ENCODE data around the gene C1S. TPM values are rescaled to one million over a fixed set of nuclear protein-coding genes. Genes with fewer than 3 reads are reported as not detected.

The C1S gene
- total and polyA plus RNA-seq, 2 experiments from 2014 or later: 4.9 to 9.7 TPM

DNA sequence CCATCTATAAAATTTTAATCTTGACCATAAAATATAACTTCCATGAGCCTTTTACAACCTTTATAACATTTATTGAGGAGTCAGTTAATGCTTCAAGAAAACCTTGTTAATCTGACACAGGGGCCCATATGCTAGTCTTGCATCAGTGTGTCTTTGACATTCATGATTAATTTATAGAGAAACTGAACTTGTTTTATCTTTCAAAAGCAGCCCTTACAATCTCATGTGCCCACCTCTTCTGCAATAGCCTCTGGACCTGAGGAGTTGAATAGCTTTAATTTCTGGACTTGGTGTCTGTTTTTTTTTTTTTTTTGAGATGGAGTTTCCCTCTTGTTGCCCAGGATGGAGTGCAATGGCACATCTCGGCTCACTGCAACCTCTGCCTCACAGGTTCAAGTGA, 33.7 kb upstream of the C1S start (continued):
- TF ChIP-seq, protein P1, sequence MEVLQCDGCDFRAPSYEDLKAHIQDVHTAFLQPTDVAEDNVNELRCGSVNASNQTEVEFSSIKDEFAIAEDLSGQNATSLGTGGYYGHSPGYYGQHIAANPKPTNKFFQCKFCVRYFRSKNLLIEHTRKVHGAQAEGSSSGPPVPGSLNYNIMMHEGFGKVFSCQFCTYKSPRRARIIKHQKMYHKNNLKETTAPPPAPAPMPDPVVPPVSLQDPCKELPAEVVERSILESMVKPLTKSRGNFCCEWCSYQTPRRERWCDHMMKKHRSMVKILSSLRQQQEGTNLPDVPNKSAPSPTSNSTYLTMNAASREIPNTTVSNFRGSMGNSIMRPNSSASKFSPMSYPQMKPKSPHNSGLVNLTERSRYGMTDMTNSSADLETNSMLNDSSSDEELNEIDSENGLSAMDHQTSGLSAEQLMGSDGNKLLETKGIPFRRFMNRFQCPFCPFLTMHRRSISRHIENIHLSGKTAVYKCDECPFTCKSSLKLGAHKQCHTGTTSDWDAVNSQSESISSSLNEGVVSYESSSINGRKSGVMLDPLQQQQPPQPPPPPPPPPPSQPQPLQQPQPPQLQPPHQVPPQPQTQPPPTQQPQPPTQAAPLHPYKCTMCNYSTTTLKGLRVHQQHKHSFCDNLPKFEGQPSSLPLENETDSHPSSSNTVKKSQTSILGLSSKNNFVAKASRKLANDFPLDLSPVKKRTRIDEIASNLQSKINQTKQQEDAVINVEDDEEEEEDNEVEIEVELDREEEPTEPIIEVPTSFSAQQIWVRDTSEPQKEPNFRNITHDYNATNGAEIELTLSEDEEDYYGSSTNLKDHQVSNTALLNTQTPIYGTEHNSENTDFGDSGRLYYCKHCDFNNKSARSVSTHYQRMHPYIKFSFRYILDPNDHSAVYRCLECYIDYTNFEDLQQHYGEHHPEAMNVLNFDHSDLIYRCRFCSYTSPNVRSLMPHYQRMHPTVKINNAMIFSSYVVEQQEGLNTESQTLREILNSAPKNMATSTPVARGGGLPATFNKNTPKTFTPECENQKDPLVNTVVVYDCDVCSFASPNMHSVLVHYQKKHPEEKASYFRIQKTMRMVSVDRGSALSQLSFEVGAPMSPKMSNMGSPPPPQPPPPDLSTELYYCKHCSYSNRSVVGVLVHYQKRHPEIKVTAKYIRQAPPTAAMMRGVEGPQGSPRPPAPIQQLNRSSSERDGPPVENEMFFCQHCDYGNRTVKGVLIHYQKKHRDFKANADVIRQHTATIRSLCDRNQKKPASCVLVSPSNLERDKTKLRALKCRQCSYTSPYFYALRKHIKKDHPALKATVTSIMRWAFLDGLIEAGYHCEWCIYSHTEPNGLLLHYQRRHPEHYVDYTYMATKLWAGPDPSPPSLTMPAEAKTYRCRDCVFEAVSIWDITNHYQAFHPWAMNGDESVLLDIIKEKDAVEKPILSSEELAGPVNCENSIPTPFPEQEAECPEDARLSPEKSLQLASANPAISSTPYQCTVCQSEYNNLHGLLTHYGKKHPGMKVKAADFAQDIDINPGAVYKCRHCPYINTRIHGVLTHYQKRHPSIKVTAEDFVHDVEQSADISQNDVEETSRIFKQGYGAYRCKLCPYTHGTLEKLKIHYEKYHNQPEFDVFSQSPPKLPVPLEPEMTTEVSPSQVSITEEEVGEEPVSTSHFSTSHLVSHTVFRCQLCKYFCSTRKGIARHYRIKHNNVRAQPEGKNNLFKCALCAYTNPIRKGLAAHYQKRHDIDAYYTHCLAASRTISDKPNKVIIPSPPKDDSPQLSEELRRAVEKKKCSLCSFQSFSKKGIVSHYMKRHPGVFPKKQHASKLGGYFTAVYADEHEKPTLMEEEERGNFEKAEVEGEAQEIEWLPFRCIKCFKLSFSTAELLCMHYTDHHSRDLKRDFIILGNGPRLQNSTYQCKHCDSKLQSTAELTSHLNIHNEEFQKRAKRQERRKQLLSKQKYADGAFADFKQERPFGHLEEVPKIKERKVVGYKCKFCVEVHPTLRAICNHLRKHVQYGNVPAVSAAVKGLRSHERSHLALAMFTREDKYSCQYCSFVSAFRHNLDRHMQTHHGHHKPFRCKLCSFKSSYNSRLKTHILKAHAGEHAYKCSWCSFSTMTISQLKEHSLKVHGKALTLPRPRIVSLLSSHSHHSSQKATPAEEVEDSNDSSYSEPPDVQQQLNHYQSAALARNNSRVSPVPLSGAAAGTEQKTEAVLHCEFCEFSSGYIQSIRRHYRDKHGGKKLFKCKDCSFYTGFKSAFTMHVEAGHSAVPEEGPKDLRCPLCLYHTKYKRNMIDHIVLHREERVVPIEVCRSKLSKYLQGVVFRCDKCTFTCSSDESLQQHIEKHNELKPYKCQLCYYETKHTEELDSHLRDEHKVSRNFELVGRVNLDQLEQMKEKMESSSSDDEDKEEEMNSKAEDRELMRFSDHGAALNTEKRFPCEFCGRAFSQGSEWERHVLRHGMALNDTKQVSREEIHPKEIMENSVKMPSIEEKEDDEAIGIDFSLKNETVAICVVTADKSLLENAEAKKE (CRISPR knock-in tag; IDR thresholded peaks at IDR 0.05): no peak
- TF ChIP-seq NANOG (IDR thresholded peaks at IDR 0.05; ENCODE audit: borderline replicate concordance) (no peak), ZNF331 (CRISPR knock-in tag; IDR thresholded peaks at IDR 0.05; ENCODE audit: low read depth) (no peak), CTCF (conservative IDR thresholded peaks at IDR 0.05; ENCODE audit: low read depth in 2 of 2) (no peak), EZH2 (IDR thresholded peaks at IDR 0.05; ENCODE audit: low read depth, unreplicated experiment) (no peak), REST (IDR thresholded peaks at IDR 0.05; ENCODE audit: unreplicated experiment) (no peak)
